GM23338 (cell line): ENCODE data around the gene HS3ST1. TPM values are rescaled to one million over a fixed set of nuclear protein-coding genes. Genes with fewer than 3 reads are reported as not detected.

Experiments used
- ATAC-seq: fragments of 200-7000 bp; cut with Tn5 transposase; 3 replicates; pipeline ENCODE4 v1.9.1; 2020
- DNase-seq: peaks from one replicate; pipeline ENCODE4 v3.0.0-alpha.2; 2015; ENCODE audit warnings: low spot score
- H2AFZ ChIP-seq: fragments of 200-600 bp; sonication (generic); 2 replicates; pipeline ENCODE4 v1.8.0; 2016; ENCODE audit warnings: antibody characterized with exemption, mild to moderate bottlenecking, moderate library complexity
- H3F3A ChIP-seq: fragments of 200-600 bp; sonication (generic); replicated peaks from 2 replicates; pipeline ENCODE4 v1.8.0; 2017; ENCODE audit warnings: antibody characterized with exemption, mixed run types, low read depth
- H3K27ac ChIP-seq: fragments of 200-600 bp; sonication (generic); 2 replicates; pipeline ENCODE4 v1.6.1; 2016; ENCODE audit warnings: low read depth
- H3K27me3 ChIP-seq: fragments of 200-600 bp; sonication (generic); 2 replicates; pipeline ENCODE4 v1.8.0; 2016; ENCODE audit warnings: mild to moderate bottlenecking, mixed run types, moderate library complexity; ENCODE audit not compliant: insufficient read depth
- H3K36me3 ChIP-seq: fragments of 200-600 bp; sonication (generic); 2 replicates; pipeline ENCODE4 v1.8.0; 2016; ENCODE audit warnings: mild to moderate bottlenecking; ENCODE audit not compliant: insufficient read depth
- H3K4me1 ChIP-seq: fragments of 200-600 bp; sonication (generic); 2 replicates; pipeline ENCODE4 v1.8.0; 2016; ENCODE audit warnings: mild to moderate bottlenecking, moderate library complexity; ENCODE audit not compliant: insufficient read depth
- H3K4me2 ChIP-seq: fragments of 200-600 bp; sonication (generic); 2 replicates; pipeline ENCODE4 v1.7.1; 2017; ENCODE audit warnings: mixed run types
- H3K4me3 ChIP-seq: fragments of 200-600 bp; sonication (generic); 2 replicates; pipeline ENCODE4 v1.6.1; 2016; ENCODE audit warnings: mixed run types
- H3K79me2 ChIP-seq: fragments of 200-600 bp; sonication (generic); replicated peaks from 2 replicates; pipeline ENCODE4 v1.8.0; 2017; ENCODE audit warnings: mild to moderate bottlenecking; ENCODE audit not compliant: insufficient read depth
- H3K9me2 ChIP-seq: fragments of 200-600 bp; sonication (generic); 2 replicates; pipeline ENCODE4 v1.8.0; 2017; ENCODE audit not compliant: insufficient read depth
- H4K20me1 ChIP-seq: fragments of 200-600 bp; sonication (generic); replicated peaks from 2 replicates; pipeline ENCODE4 v1.8.0; 2017; ENCODE audit warnings: mild to moderate bottlenecking; ENCODE audit not compliant: insufficient read depth
- H3K27ac Mint-ChIP-seq: 2 replicates; pipeline ENCODE4 v1.8.0; 2020; ENCODE audit warnings: inconsistent platforms, mild to moderate bottlenecking, moderate library complexity, mixed read lengths
- H3K27me3 Mint-ChIP-seq: 3 replicates; pipeline ENCODE4 v1.8.0; 2022; ENCODE audit warnings: low read depth, mild to moderate bottlenecking, moderate library complexity, mixed read lengths, inconsistent platforms; ENCODE audit not compliant: insufficient read depth, poor library complexity
- H3K36me3 Mint-ChIP-seq: 3 replicates; pipeline ENCODE4 v1.8.0; 2021; ENCODE audit warnings: low read depth, mild to moderate bottlenecking, inconsistent platforms, moderate library complexity, mixed read lengths
- H3K4me1 Mint-ChIP-seq: 3 replicates; pipeline ENCODE4 v1.8.0; 2020; ENCODE audit warnings: mild to moderate bottlenecking, inconsistent platforms, mixed read lengths
- H3K4me3 Mint-ChIP-seq: 3 replicates; pipeline ENCODE4 v1.8.0; 2021; ENCODE audit warnings: moderate library complexity, mild to moderate bottlenecking, inconsistent platforms, mixed read lengths
- H3K9me3 Mint-ChIP-seq: 3 replicates; pipeline ENCODE4 v1.8.0; 2020; ENCODE audit warnings: moderate library complexity, mild to moderate bottlenecking, inconsistent platforms, mixed read lengths
- CREB1 ChIP-seq: fragments of 250-450 bp; sonication (Bioruptor Pico); IDR thresholded peaks from 2 replicates; pipeline ENCODE4 v1.5.0; 2020; ENCODE audit warnings: low read depth, mild to moderate bottlenecking, moderate library complexity
- EZH2phosphoT487 ChIP-seq: fragments of 200-600 bp; sonication (generic); IDR thresholded peaks from one replicate; pipeline ENCODE4 v1.8.1; 2018; ENCODE audit warnings: antibody characterized with exemption; ENCODE audit not compliant: unreplicated experiment
- JUNB ChIP-seq: IDR thresholded peaks from one replicate; pipeline ENCODE4 v1.6.1; 2016; ENCODE audit warnings: antibody characterized with exemption; ENCODE audit not compliant: unreplicated experiment
- NANOG ChIP-seq: IDR thresholded peaks from 2 replicates; pipeline ENCODE4 v1.6.1; 2016; ENCODE audit warnings: antibody characterized with exemption, borderline replicate concordance
- POLR2AphosphoS5 ChIP-seq: IDR thresholded peaks from 2 replicates; pipeline ENCODE4 v1.6.1; 2016; ENCODE audit warnings: antibody characterized with exemption, low read depth
- REST ChIP-seq: IDR thresholded peaks from one replicate; pipeline ENCODE4 v1.6.1; 2018; ENCODE audit warnings: antibody characterized with exemption; ENCODE audit not compliant: unreplicated experiment
- STAT1 ChIP-seq: IDR thresholded peaks from one replicate; pipeline ENCODE4 v1.6.1; 2016; ENCODE audit warnings: antibody characterized with exemption; ENCODE audit not compliant: unreplicated experiment
- ZNF331 ChIP-seq: fragments of 250-450 bp; sonication (Bioruptor Pico); IDR thresholded peaks from 2 replicates; pipeline ENCODE4 v1.5.0; 2020; ENCODE audit warnings: low read depth, mild to moderate bottlenecking, moderate library complexity
- ZNF462 ChIP-seq: fragments of 250-450 bp; sonication (Bioruptor Pico); IDR thresholded peaks from 2 replicates; pipeline ENCODE4 v1.5.0; 2020; ENCODE audit warnings: mild to moderate bottlenecking, moderate library complexity
- polyA plus RNA-seq: library from polyadenylated mRNA; unstranded; fragments of >200 nt; fragmentation: Nextera tagmentation; extraction: Ambion mirVana; gene quantifications from 2 replicates; pipeline ENCODE4 v1.2.1, GENCODE V29; 2016
- total RNA-seq: library from RNA; depleted of rRNA; stranded (reverse); fragments of >200 nt; shearing (Covaris generic); gene quantifications from 2 replicates; pipeline ENCODE4 v1.2.3, GENCODE V29; 2014
- TF ChIP-seq, protein P1 (sequence below), 2 experiments: fragments of 200-600 bp in 1 of 2; sonication (generic) in 1 of 2; conservative IDR thresholded peaks; 2 replicates each; pipeline versions ENCODE4 v1.5.1 to v1.6.1; 2016 to 2017; ENCODE audit warnings: antibody characterized with exemption in 2 of 2, low read depth in 2 of 2, mild to moderate bottlenecking in 2 of 2, moderate library complexity in 1 of 2

The HS3ST1 gene
- total and polyA plus RNA-seq, 2 experiments from 2014 or later: 0.94 to 1.3 TPM

- TF ChIP-seq, protein P1, sequence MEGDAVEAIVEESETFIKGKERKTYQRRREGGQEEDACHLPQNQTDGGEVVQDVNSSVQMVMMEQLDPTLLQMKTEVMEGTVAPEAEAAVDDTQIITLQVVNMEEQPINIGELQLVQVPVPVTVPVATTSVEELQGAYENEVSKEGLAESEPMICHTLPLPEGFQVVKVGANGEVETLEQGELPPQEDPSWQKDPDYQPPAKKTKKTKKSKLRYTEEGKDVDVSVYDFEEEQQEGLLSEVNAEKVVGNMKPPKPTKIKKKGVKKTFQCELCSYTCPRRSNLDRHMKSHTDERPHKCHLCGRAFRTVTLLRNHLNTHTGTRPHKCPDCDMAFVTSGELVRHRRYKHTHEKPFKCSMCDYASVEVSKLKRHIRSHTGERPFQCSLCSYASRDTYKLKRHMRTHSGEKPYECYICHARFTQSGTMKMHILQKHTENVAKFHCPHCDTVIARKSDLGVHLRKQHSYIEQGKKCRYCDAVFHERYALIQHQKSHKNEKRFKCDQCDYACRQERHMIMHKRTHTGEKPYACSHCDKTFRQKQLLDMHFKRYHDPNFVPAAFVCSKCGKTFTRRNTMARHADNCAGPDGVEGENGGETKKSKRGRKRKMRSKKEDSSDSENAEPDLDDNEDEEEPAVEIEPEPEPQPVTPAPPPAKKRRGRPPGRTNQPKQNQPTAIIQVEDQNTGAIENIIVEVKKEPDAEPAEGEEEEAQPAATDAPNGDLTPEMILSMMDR (conservative IDR thresholded peaks at IDR 0.05; ENCODE audit: low read depth in 2 of 2): no peak
These were observed 42.9 kb upstream of the HS3ST1 start (continued) for GRCh38 chr4:11471618-11472017.

DNA sequence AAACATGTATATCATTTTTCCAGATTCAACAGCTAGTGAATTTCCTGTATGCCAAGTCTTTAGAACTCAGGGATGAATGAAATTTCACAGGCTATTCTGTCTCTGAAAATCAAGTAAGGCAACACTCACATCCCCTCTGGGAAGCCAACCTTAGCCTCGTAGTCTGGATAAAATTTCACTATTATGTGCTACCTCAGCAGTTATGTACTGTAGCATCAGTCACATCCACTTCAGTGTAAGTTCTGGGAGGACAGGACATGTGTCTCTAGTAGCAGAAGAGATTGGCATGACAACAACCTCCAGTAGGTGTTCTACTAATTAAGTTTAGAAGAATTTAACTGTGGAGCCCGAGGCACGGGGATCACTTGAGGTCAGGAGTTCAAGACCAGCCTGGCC is 42.4 kb upstream of the HS3ST1 start:
- Histone ChIP-seq H2AFZ (no peak overlapping the region; the same call in 1 of the 2 replicates), H4K20me1 (no peaks in the 10 kb centered on the region; the same call in 1 of the 2 replicates), H3K27ac (no peak overlapping the region), H3K4me1 (peaks cover 31% of the 10 kb centered on the region), H3F3A (0 out of 2 replicates have a peak, but pooled peaks cover 6% of the 10 kb centered on the region), H3K4me2 (peak overlapping the region; percentile 46; the same call in 1 of the 2 replicates), H3K27me3 (no peaks in the 10 kb centered on the region), H3K79me2 (no peaks in the 10 kb centered on the region), H3K9me2 (no peaks in the 10 kb centered on the region), H3K4me3 (no peak overlapping the region), H3K36me3 (no peaks in the 10 kb centered on the region; the same call in 1 of the 2 replicates)
- Mint-ChIP-seq H3K27ac (no peak overlapping the region), H3K4me3 (no peak overlapping the region), H3K9me3 (no peaks in the 10 kb centered on the region), H3K27me3 (peaks cover 2% of the 10 kb centered on the region), H3K36me3 (no peaks in the 10 kb centered on the region), H3K4me1 (peaks cover 38% of the 10 kb centered on the region)
- no peak for TF ChIP-seq JUNB
- TF ChIP-seq ZNF331 (CRISPR knock-in tag): no peak
- TF ChIP-seq POLR2AphosphoS5: no peak
- no peak for TF ChIP-seq ZNF462
- no peak for TF ChIP-seq REST
- TF ChIP-seq CREB1 (CRISPR knock-in tag): no peak
- no peak for TF ChIP-seq NANOG
- no peak for TF ChIP-seq STAT1
- TF ChIP-seq EZH2phosphoT487: no peak
- TF ChIP-seq, protein P1 (conservative IDR thresholded peaks at IDR 0.05; ENCODE audit: low read depth in 2 of 2): no peak
- DNase-seq: no peak
- no peak for ATAC-seq
